Lung (tissue), 12 donors: Measurements from ENCODE around the gene IFNAR1. TPM values are rescaled to one million over a fixed set of nuclear protein-coding genes. Genes with fewer than 3 reads are reported as not detected.

Experiments
- ATAC-seq: fragments of 200-7000 bp; cut with Tn5 transposase; one replicate; pipeline ENCODE4 v1.9.1; 2020; ENCODE audit warnings: moderate number of reproducible peaks; ENCODE audit not compliant: insufficient read depth, low FRiP score
- DNase-seq, 3 donors: peaks; one replicate each; pipeline ENCODE4 v3.0.0-alpha.2; 2013 to 2017
- H3K27ac ChIP-seq, 2 donors: one replicate each; pipeline ENCODE4 v1.5.1; 2013; ENCODE audit warnings: mild to moderate bottlenecking in 2 of 2, moderate library complexity in 2 of 2, control low read depth in 1 of 2, inconsistent platforms in 1 of 2, low read depth in 1 of 2, low read length in 1 of 2
- H3K27me3 ChIP-seq, 3 donors: one replicate each; pipeline ENCODE4 v1.5.1; 2013; ENCODE audit warnings: low read length in 2 of 3; ENCODE audit not compliant: control insufficient read depth in 3 of 3, insufficient read depth in 3 of 3
- H3K36me3 ChIP-seq, 4 donors: one replicate each; pipeline ENCODE4 v1.5.1; 2013; ENCODE audit warnings: low read length in 4 of 4, mild to moderate bottlenecking in 1 of 4, moderate library complexity in 1 of 4; ENCODE audit not compliant: control insufficient read depth in 4 of 4, insufficient read depth in 4 of 4
- H3K4me1 ChIP-seq, 5 donors: one replicate each; pipeline ENCODE4 v1.5.1; 2013; ENCODE audit warnings: low read length in 5 of 5, mild to moderate bottlenecking in 2 of 5, moderate library complexity in 1 of 5; ENCODE audit not compliant: control insufficient read depth in 5 of 5, insufficient read depth in 5 of 5
- H3K4me3 ChIP-seq: one replicate; pipeline ENCODE4 v1.5.1; 2013; ENCODE audit warnings: mild to moderate bottlenecking, control low read depth, moderate library complexity
- H3K9ac ChIP-seq, 2 donors: one replicate each; pipeline ENCODE4 v1.5.1; 2013; ENCODE audit warnings: low read length in 2 of 2, control low read depth in 1 of 2; ENCODE audit not compliant: insufficient read depth in 1 of 2
- H3K9me3 ChIP-seq, 4 donors: one replicate each; pipeline ENCODE4 v1.5.1; 2013; ENCODE audit warnings: low read length in 3 of 4, mild to moderate bottlenecking in 1 of 4, moderate library complexity in 1 of 4; ENCODE audit not compliant: control insufficient read depth in 4 of 4, insufficient read depth in 3 of 4
- CTCF ChIP-seq: IDR thresholded peaks from 2 replicates; pipeline ENCODE4 v1.5.1; 2012; ENCODE audit warnings: mild to moderate bottlenecking; ENCODE audit errors: control extremely low read depth, extremely low read depth
- WGBS, 2 donors: extraction: QIAGEN DNeasy Blood & Tissue Kit; methylation state at CpG; one replicate each; pipeline ENCODE4 v1.1.7; 2013; 5-methylcytosine and 5-hydroxymethylcytosine counted together
- polyA plus RNA-seq, 2 donors: library from polyadenylated mRNA; stranded (reverse); fragments of 200-250 nt; gene quantifications; one replicate each; pipeline ENCODE4 v1.2.1, GENCODE V29; 2013
- total RNA-seq, 2 donors: library from RNA; depleted of rRNA in 1 of 2; stranded (reverse); fragments of >200 nt in 1 of 2; gene quantifications; one replicate each; pipeline ENCODE4 v1.2.1, GENCODE V29; 2014 to 2021
- donor health status: control.
- donor health status: control.
- donor health status: Bipolar disorder and iron deficiency.
- donor health status: healthy.
- donor health status: DM: yes; HTN: yes; CAD: no.

IFNAR1 gene
- total and polyA plus RNA-seq, 4 donors = 14.3 to 58.7 (median 51.4) TPM

- DNase-seq (no peak), ATAC-seq (no peak)
- WGBS, 2 donors = 67 to 82% methylated on average over 3 of the region's 3 CpGs
These were observed 12.6 kb upstream of the IFNAR1 start for GRCh38 chr21:33312121-33312520.

GRCh38 chr21:33313183-33313582 is 11.6 kb upstream of the IFNAR1 start:
- ATAC-seq (no peak), DNase-seq (no peak)
- no peaks in the 10 kb centered on the region for H3K36me3 ChIP-seq
- H3K27me3 ChIP-seq = no peaks in the 10 kb centered on the region
- no peak overlapping the region for H3K9ac ChIP-seq
- peaks cover 0 to 1% (median 0%) of the 10 kb centered on the region in 4 donors for H3K9me3 ChIP-seq
- no peak for TF ChIP-seq CTCF
- H3K27ac ChIP-seq = no peak overlapping the region
- 93 to 94% methylated on average over 1 of the region's 1 CpG for WGBS, 2 donors
- peaks cover 0 to 14% (median 0%) of the 10 kb centered on the region in 5 donors for H3K4me1 ChIP-seq
- H3K4me3 ChIP-seq = no peak overlapping the region

More at GRCh38 chr21:33312121-33312520, 12.6 kb upstream of the IFNAR1 start:
- peaks cover 0 to 1% (median 0%) of the 10 kb centered on the region in 4 donors for H3K9me3 ChIP-seq
- no peak overlapping the region for H3K27ac ChIP-seq
- no peaks in the 10 kb centered on the region for H3K27me3 ChIP-seq
- H3K4me3 ChIP-seq = no peak overlapping the region
- no peak for TF ChIP-seq CTCF
- H3K9ac ChIP-seq = no peak overlapping the region
- no peaks in the 10 kb centered on the region for H3K36me3 ChIP-seq
- peaks cover 0 to 13% (median 0%) of the 10 kb centered on the region in 5 donors for H3K4me1 ChIP-seq

GRCh38 chr21:33313611-33314010 is 11.2 kb upstream of the IFNAR1 start:
- Histone ChIP-seq H3K4me1 (peaks cover 0 to 14% (median 0%) of the 10 kb centered on the region in 5 donors), H3K27ac (no peak overlapping the region), H3K36me3 (no peaks in the 10 kb centered on the region), H3K27me3 (no peaks in the 10 kb centered on the region), H3K9me3 (peaks cover 0 to 1% (median 0%) of the 10 kb centered on the region in 4 donors), H3K9ac (no peak overlapping the region), H3K4me3 (no peak overlapping the region)
- WGBS, 2 donors = 97% methylated on average over 4 of the region's 4 CpGs
- no peak for TF ChIP-seq CTCF
- no peak for ATAC-seq
- no peak for DNase-seq

- peaks cover 0 to 1% (median 0%) of the 10 kb centered on the region in 4 donors for H3K9me3 ChIP-seq
- ATAC-seq = no peak
These were observed 10.7 kb upstream of the IFNAR1 start for GRCh38 chr21:33314111-33314510.

More at GRCh38 chr21:33314111-33314510, 10.7 kb upstream of the IFNAR1 start:
- no peak for TF ChIP-seq CTCF
- H3K27ac ChIP-seq = no peak overlapping the region
- no peak for DNase-seq
- H3K4me1 ChIP-seq = peaks cover 0 to 9% (median 0%) of the 10 kb centered on the region in 5 donors
- H3K9ac ChIP-seq = no peak overlapping the region
- WGBS, 2 donors = 83 to 86% methylated on average over 4 of the region's 4 CpGs
- no peaks in the 10 kb centered on the region for H3K27me3 ChIP-seq
- no peaks in the 10 kb centered on the region for H3K36me3 ChIP-seq
- no peak overlapping the region for H3K4me3 ChIP-seq
